Stimulated activated CD4-positive, alpha-beta T cell treated with anti-CD3 and anti-CD28 coated beads, Interleukin-1b, Interleukin-23, amount 100 ng/mL, for 1 hour (primary cell): ENCODE results near the gene ZNF816.
"Not testable (repeated sequence)": the region's sequence is repeated elsewhere in the genome, so short reads cannot be mapped to it uniquely, and the experiment has no call there.

Source experiments
- DNase-seq, 2 donors: peaks; one replicate each; pipeline ENCODE4 v3.0.0-alpha.2; 2020; ENCODE audit warnings: low read depth in 2 of 2

Gene ZNF816

GRCh38 chr19:52959613-52960295 is 2.9 kb downstream of the ZNF816 start:
- no peak for DNase-seq

GRCh38 chr19:52957591-52957990 is 5.1 kb downstream of the ZNF816 start:
- DNase-seq = no peak

- DNase-seq = no peak
Measured at GRCh38 chr19:52956917-52957316, 5.8 kb downstream of the ZNF816 start.

GRCh38 chr19:52949422-52949821 is 13.3 kb downstream of the ZNF816 start:
- DNase-seq = no peak

- no peak for DNase-seq
Measured at GRCh38 chr19:52948025-52948770, 14.5 kb downstream of the ZNF816 start.

- no peak for DNase-seq
Measured at GRCh38 chr19:52946322-52947310, 16.1 kb downstream of the ZNF816 start.

GRCh38 chr19:52945652-52946321 is 16.9 kb downstream of the ZNF816 start:
- no peak for DNase-seq

GRCh38 chr19:52944703-52945493 is 17.8 kb downstream of the ZNF816 start:
- not testable (repeated sequence) for DNase-seq

- DNase-seq = no peak
Measured at GRCh38 chr19:52943884-52944643, 18.6 kb downstream of the ZNF816 start.

- no peak for DNase-seq
Measured at GRCh38 chr19:52943134-52943883, 19.4 kb downstream of the ZNF816 start.

- DNase-seq = peak; percentile 86 to 93
Measured at GRCh38 chr19:52942386-52943133, 20.1 kb downstream of the ZNF816 start.

- DNase-seq = no peak
Measured at GRCh38 chr19:52941941-52942385, 20.7 kb downstream of the ZNF816 start.

GRCh38 chr19:52941523-52941922 is 21.2 kb downstream of the ZNF816 start:
- not testable (repeated sequence) for DNase-seq

- DNase-seq = not testable (repeated sequence)
Measured at GRCh38 chr19:52940905-52941304, 21.8 kb downstream of the ZNF816 start.

GRCh38 chr19:52938761-52939160 is 23.9 kb downstream of the ZNF816 start:
- DNase-seq = no peak

GRCh38 chr19:52936954-52937325 is 25.7 kb downstream of the ZNF816 start:
- no peak for DNase-seq

- DNase-seq = no peak
Measured at GRCh38 chr19:52936151-52936953, 26.3 kb downstream of the ZNF816 start.

GRCh38 chr19:52935434-52935833 is 27.2 kb downstream of the ZNF816 start:
- DNase-seq = no peak
